HCT116 (cell line): ENCODE results near the gene SAMD1. TPM values are rescaled to one million over a fixed set of nuclear protein-coding genes. Genes with fewer than 3 reads are reported as not detected.

Experiments used
- ATAC-seq: fragments of 200-7000 bp; cut with Tn5 transposase; 2 replicates; pipeline ENCODE4 v1.9.1; 2020; ENCODE audit warnings: mild to moderate bottlenecking, moderate library complexity
- BruUV-seq: library from RNA; stranded (reverse); fragments of 400-500 nt; replicated peaks from 2 replicates; lab custom pipeline; 2021; lab: Mats Ljungman, UMichigan
- CTCF ChIA-PET: fragments of 300-600 bp; sonication (Branson Sonifier 250); formaldehyde crosslinking; loops from one replicate; lab custom pipeline; 2021; ENCODE audit warnings: antibody characterized with exemption; lab: Charles Lee
- POLR2A ChIA-PET: fragments of 300-600, 350-600 bp; sonication (Branson Sonifier 250); formaldehyde crosslinking; loops from one replicate; lab custom pipeline; 2021; ENCODE audit warnings: antibody characterized with exemption; lab: Charles Lee
- RAD21 ChIA-PET, 2 experiments: fragments of 300-600 bp; sonication (Branson Sonifier 250); formaldehyde crosslinking; loops; one replicate each; lab custom pipeline; 2023; ENCODE audit warnings: low total read pairs in 2 of 2; ENCODE audit not compliant: uncharacterized antibody in 2 of 2, unreplicated experiment in 2 of 2, low non-redundant PET in 1 of 2; lab: Charles Lee
- DNase-seq: peaks from one replicate; pipeline ENCODE4 v3.0.0-alpha.2; 2010; ENCODE audit warnings: low read depth, low spot score
- H2AFZ ChIP-seq: fragments of 200-600 bp; shearing (Covaris generic), sonication (generic); 2 replicates; pipeline ENCODE4 v1.6.1; 2017; ENCODE audit warnings: low read depth, mixed run types, mixed read lengths, antibody characterized with exemption, low read length; ENCODE audit not compliant: poor library complexity, severe bottlenecking
- H3K27ac ChIP-seq: 2 replicates; pipeline ENCODE4 v1.5.1; 2012; ENCODE audit warnings: low read depth, low read length
- H3K27me3 ChIP-seq: fragments of 200-600 bp; sonication (generic); 2 replicates; pipeline ENCODE4 v1.6.1; 2016; ENCODE audit warnings: mixed run types, low read length, mixed read lengths; ENCODE audit not compliant: insufficient read depth
- H3K36me3 ChIP-seq, 2 experiments: fragments of 200-500 bp in 1 of 2; fragments of 200-600 bp in 1 of 2; sonication (Bioruptor generic) in 1 of 2; sonication (generic) in 1 of 2; 2 replicates each; pipeline versions ENCODE4 v1.5.1 to v1.6.1; 2014 to 2016; ENCODE audit warnings: low read length in 2 of 2, inconsistent platforms in 1 of 2, mixed read lengths in 1 of 2, mixed run types in 1 of 2; ENCODE audit not compliant: insufficient read depth in 2 of 2, control insufficient read depth in 1 of 2
- H3K4me1 ChIP-seq, 2 experiments: fragments of 200-600 bp in 1 of 2; sonication (generic) in 1 of 2; 2 replicates each; pipeline versions ENCODE4 v1.5.1 to v1.6.1; 2012 to 2017; ENCODE audit warnings: low read length in 2 of 2, inconsistent platforms in 1 of 2, mild to moderate bottlenecking in 1 of 2, mixed read lengths in 1 of 2, mixed run types in 1 of 2, moderate library complexity in 1 of 2; ENCODE audit not compliant: insufficient read depth in 2 of 2, control insufficient read depth in 1 of 2
- H3K4me2 ChIP-seq: fragments of 200-600 bp; sonication (generic); 2 replicates; pipeline ENCODE4 v1.6.1; 2017; ENCODE audit warnings: mixed run types, low read length, mixed read lengths
- H3K4me3 ChIP-seq, 2 experiments: fragments of 200-600 bp in 1 of 2; sonication (generic) in 1 of 2; replicated peaks in 1 of 2; 2 replicates each; pipeline ENCODE4 v1.5.1; 2011 to 2016; ENCODE audit warnings: low read length in 2 of 2, control low read depth in 1 of 2, low read depth in 1 of 2, mild to moderate bottlenecking in 1 of 2, mixed read lengths in 1 of 2, mixed run types in 1 of 2
- H3K79me2 ChIP-seq: fragments of 200-600 bp; sonication (generic); 2 replicates; pipeline ENCODE4 v1.6.1; 2017; ENCODE audit warnings: mild to moderate bottlenecking, mixed run types, low read length, moderate library complexity, mixed read lengths; ENCODE audit not compliant: insufficient read depth
- H3K9ac ChIP-seq: fragments of 200-600 bp; sonication (generic); 2 replicates; pipeline ENCODE4 v1.6.1; 2016; ENCODE audit warnings: low read length, mixed read lengths
- H3K9me2 ChIP-seq: fragments of 200-600 bp; sonication (generic), shearing (Covaris generic); 2 replicates; pipeline ENCODE4 v1.6.1; 2017; ENCODE audit warnings: mixed run types, mild to moderate bottlenecking, moderate library complexity; ENCODE audit not compliant: insufficient read depth
- H3K9me3 ChIP-seq, 2 experiments: fragments of 200-500 bp in 1 of 2; fragments of 200-600 bp in 1 of 2; sonication (Bioruptor generic) in 1 of 2; sonication (generic) in 1 of 2; 2 replicates each; pipeline ENCODE4 v1.6.1; 2014 to 2017; ENCODE audit warnings: low read length in 2 of 2, mixed read lengths in 2 of 2, inconsistent platforms in 1 of 2, low read depth in 1 of 2, mild to moderate bottlenecking in 1 of 2, mixed run types in 1 of 2, moderate library complexity in 1 of 2; ENCODE audit not compliant: control insufficient read depth in 1 of 2, insufficient read depth in 1 of 2
- H4K20me1 ChIP-seq: fragments of 200-600 bp; sonication (generic), shearing (Covaris generic); 2 replicates; pipeline ENCODE4 v1.6.1; 2017; ENCODE audit warnings: mixed run types, mild to moderate bottlenecking, moderate library complexity; ENCODE audit not compliant: insufficient read depth
- CBX3 ChIP-seq: IDR thresholded peaks from 2 replicates; pipeline ENCODE4 v1.6.1; 2012; ENCODE audit warnings: low read depth
- CEBPB ChIP-seq: IDR thresholded peaks from 2 replicates; pipeline ENCODE4 v1.6.1; 2012; ENCODE audit warnings: low read depth
- EGR1 ChIP-seq: IDR thresholded peaks from 2 replicates; pipeline ENCODE4 v1.6.1; 2012; ENCODE audit warnings: low read depth
- ELF1 ChIP-seq: IDR thresholded peaks from 2 replicates; pipeline ENCODE4 v1.6.1; 2012; ENCODE audit warnings: low read depth, borderline replicate concordance
- EZH2 ChIP-seq: fragments of 200-600 bp; sonication (generic); IDR thresholded peaks from 2 replicates; pipeline ENCODE4 v1.6.1; 2017; ENCODE audit warnings: antibody characterized with exemption, mixed run types
- EZH2phosphoT487 ChIP-seq: fragments of 200-600 bp; IDR thresholded peaks from 2 replicates; pipeline ENCODE4 v1.6.1; 2018; ENCODE audit warnings: antibody characterized with exemption, borderline replicate concordance
- MAX ChIP-seq: IDR thresholded peaks from 2 replicates; pipeline ENCODE4 v1.6.1; 2012
- POLR2A ChIP-seq: IDR thresholded peaks from 2 replicates; pipeline ENCODE4 v1.7.0; 2011; ENCODE audit warnings: borderline replicate concordance; ENCODE audit not compliant: insufficient read depth, insufficient read length; ENCODE audit errors: extremely low read depth
- POLR2AphosphoS5 ChIP-seq: IDR thresholded peaks from 2 replicates; pipeline ENCODE4 v1.6.1; 2011; ENCODE audit warnings: mild to moderate bottlenecking, low read depth, low read length, moderate library complexity
- RAD21 ChIP-seq: IDR thresholded peaks from 2 replicates; pipeline ENCODE4 v1.6.1; 2012; ENCODE audit warnings: low read depth, mild to moderate bottlenecking
- SRF ChIP-seq: IDR thresholded peaks from 2 replicates; pipeline ENCODE4 v1.6.1; 2012; ENCODE audit warnings: low read depth
- TCF7L2 ChIP-seq: IDR thresholded peaks from 2 replicates; pipeline ENCODE4 v1.7.0; 2011; ENCODE audit warnings: borderline replicate concordance, inconsistent platforms; ENCODE audit not compliant: insufficient read depth, insufficient read length; ENCODE audit errors: extremely low read depth
- YY1 ChIP-seq: IDR thresholded peaks from 2 replicates; pipeline ENCODE4 v1.6.1; 2011; ENCODE audit warnings: low read length, low read depth, moderate library complexity, mild to moderate bottlenecking; ENCODE audit not compliant: insufficient replicate concordance; ENCODE audit errors: extremely low read depth
- ZNF274 ChIP-seq: fragments of 200-500 bp; sonication (Bioruptor generic); IDR thresholded peaks from 2 replicates; pipeline ENCODE4 v1.6.1; 2014; ENCODE audit warnings: mild to moderate bottlenecking, low read depth, low read length, inconsistent platforms
- intact Hi-C: fragments of 100-400 bp; cut with micrococcal nuclease; formaldehyde crosslinking; loops from 2 replicates; pipeline ENCODE4 v1.10.0; 2022
- total RNA-seq: library from RNA; stranded (reverse); gene quantifications from one replicate; pipeline ENCODE4 v1.2.1, GENCODE V29; 2021; ENCODE audit not compliant: unreplicated experiment

SAMD1 gene
- total RNA-seq, 1 experiment from 2014 or later, result 62.9 TPM

DNA sequence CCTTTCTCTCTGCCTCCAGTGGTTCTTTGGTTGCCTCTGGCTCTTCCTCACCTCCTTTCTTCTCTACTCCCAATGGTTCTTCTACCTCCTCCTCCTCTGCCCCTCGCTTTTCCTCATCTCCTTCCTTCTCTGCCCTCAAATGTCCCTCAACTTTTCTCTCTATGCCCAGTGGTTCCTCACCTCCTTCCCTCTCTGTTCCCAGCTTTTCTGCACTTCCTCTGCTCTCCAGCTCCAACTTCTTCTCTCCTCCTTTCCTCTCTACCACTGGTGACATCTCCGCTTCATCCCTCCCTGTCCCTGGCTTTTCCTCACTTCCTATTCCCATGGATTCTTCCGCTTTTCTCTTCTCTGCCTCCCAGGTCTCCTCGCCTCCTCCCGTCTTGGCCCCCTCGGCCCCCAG is 36.5 kb downstream of the SAMD1 start (continued):
- no peak for TF ChIP-seq ZNF274
- no peak for TF ChIP-seq ELF1
- no peak for TF ChIP-seq CEBPB
- TF ChIP-seq EZH2phosphoT487, result no peak
- TF ChIP-seq EGR1, result no peak
- no peak for TF ChIP-seq SRF
- no peak for TF ChIP-seq YY1
- TF ChIP-seq MAX, result no peak
- TF ChIP-seq TCF7L2, result no peak

DNA sequence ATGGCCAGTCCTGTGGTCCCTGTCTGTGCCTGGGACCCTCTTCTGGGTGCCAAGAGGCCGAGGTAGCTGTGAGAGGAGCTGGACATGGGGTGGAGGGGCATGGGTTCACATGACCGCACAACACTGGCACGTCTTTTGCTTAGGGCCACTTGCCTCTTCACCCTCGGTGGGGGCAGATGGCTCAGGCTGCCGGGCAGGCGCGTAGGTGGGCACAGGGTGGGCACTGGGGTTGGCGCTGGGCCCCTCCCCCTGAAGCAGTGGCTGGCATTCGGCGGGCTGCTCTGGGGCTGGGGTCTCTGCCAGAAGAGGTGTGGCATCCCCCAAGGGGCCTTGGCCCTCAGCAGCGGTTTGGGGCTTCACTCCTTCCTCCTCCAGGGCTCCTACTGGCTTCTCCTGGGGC is 37.1 kb downstream of the SAMD1 start:
- no TSS peak for BruUV-seq
- Histone ChIP-seq H3K4me3 (no peak overlapping the region), H4K20me1 (no peaks in the 10 kb centered on the region), H3K36me3 (peaks cover 0 to 6% of the 10 kb centered on the region in 2 experiments; a peak in 2 of 4 replicates), H3K9ac (no peak overlapping the region), H3K27ac (no peak overlapping the region), H3K9me3 (no peaks in the 10 kb centered on the region), H3K27me3 (no peaks in the 10 kb centered on the region), H3K9me2 (no peaks in the 10 kb centered on the region), H3K4me2 (no peak overlapping the region), H2AFZ (no peak overlapping the region), H3K4me1 (peaks cover 6 to 16% of the 10 kb centered on the region in 2 experiments), H3K79me2 (no peaks in the 10 kb centered on the region)
- CTCF ChIA-PET, result interaction anchor here (1.2 kb wide), 1 partner anchor 11 kb away, joined by 7 read pairs; no protein-coding TSS in a partner anchor
- RAD21 ChIA-PET, result no interaction called here
- no peak for DNase-seq
- TF ChIP-seq EGR1 (no peak), SRF (no peak), POLR2A (no peak), EZH2 (no peak), POLR2AphosphoS5 (no peak), CBX3 (no peak), RAD21 (no peak), CEBPB (no peak), EZH2phosphoT487 (no peak), ELF1 (no peak)
- ATAC-seq, result no peak
- intact Hi-C loops, result no loop called here
- POLR2A ChIA-PET, result no interaction called here
